GM20000 (cell line): ENCODE data around the gene ANK3.

ENCODE experiments used
- DNase-seq: peaks from one replicate; pipeline ENCODE4 v3.0.0; 2012; ENCODE audit warnings: low spot score
- CTCF ChIP-seq: IDR thresholded peaks from 2 replicates; pipeline ENCODE4 v1.5.1; 2012; ENCODE audit warnings: mild to moderate bottlenecking, control low read depth; ENCODE audit errors: extremely low read depth, missing control alignments

Gene ANK3

DNA sequence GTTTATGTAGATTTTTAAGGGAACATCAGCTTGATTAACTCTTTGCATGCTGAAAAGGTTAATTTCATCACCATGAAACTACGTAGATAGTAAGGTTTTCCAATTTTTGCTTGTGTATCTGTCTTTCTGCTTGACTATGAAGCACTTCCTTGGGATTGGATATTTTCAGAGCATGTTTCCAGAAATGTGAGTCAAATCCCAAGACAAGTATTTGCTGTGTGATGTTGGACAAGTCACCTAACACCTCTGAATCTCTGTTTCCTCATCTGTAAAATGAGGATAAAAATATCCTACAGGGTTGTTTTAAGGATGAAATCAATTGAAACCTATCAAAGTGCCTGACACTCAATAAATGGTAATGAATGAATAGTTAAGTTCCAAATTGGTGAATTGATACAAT, 42.4 kb downstream of the ANK3 start:
- DNase-seq = no peak
- TF ChIP-seq CTCF = no peak

DNA sequence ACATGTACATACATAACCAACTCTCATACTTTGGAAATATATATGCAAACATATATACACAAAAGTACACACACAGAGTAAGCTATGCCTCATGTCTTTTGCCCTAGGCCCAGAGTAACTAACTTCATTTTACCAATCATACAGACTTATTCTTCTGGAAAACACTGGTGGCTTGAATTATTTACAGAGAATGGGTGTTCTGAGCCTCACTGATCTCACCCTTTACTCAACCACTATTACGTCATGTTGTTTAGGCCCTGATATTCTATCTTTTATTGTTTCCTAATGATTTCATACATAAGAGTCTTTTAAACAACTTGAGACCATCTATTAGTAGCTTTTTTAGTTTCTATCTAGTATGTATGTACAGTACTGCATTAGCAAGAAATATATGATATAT, 43.0 kb downstream of the ANK3 start:
- TF ChIP-seq CTCF = no peak
- no peak for DNase-seq

- no peak for TF ChIP-seq CTCF
- no peak for DNase-seq
Measured at GRCh38 chr10:60343254-60343653, 46.4 kb downstream of the ANK3 start.

DNA sequence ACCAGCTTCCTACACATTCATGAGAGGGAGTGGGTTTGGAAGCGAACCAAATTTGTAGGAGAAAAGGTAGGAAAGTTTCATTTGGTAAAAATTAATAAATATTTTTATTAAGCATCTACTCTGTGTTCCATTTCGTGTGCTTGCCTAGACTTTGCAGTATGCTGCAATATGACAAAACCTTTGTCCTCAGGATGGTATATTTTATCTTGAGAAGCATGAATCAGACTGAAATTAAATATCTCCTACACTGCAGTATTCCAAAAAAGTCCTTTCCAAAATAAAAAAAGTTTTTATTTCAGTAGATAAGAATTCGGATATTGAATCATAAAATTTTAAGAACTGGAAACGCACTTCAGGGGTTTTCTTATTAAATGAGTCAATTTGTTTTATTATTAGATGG, 47.7 kb downstream of the ANK3 start:
- TF ChIP-seq CTCF = no peak
- no peak for DNase-seq

- no peak for TF ChIP-seq CTCF
- DNase-seq = no peak
Measured at GRCh38 chr10:60340973-60341372, 48.7 kb downstream of the ANK3 start.

- TF ChIP-seq CTCF = no peak
- no peak for DNase-seq
Measured at GRCh38 chr10:60339757-60340156, 49.9 kb downstream of the ANK3 start.

DNA sequence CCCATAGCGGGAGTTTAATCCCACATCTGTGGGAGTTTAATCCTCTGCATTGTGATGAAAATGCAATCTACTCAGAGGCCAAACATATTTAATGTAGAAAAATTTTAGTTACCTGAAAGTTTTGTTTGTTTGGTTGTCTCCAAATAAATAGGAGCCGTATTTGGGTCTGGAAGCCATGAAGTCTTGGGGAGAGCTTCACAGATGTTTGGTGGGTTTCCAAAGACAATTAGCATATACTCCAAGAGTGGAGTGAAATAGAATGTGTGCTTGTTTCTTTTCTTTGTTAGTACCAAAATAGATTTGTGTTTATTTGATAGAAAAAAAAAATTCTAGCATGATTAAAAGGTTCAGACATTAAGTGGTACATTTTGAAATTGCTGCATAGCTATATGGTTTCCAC, 50.9 kb downstream of the ANK3 start:
- no peak for TF ChIP-seq CTCF
- DNase-seq = no peak
